Measurements from ENCODE around the gene CORO2A. TPM values are rescaled to one million over a fixed set of nuclear protein-coding genes. Genes with fewer than 3 reads are reported as not detected.

CORO2A gene
- total and polyA plus RNA-seq, 2 of the 8 experiments (the other 6 are each of a cell fraction or from before 2014, with no cell fraction given): 13.7 to 27.9 TPM

GRCh38 chr9:98087420-98088354, 104.8 kb downstream of the CORO2A start (continued):
- TF ChIP-seq SIX5 (IDR thresholded peaks at IDR 0.05; ENCODE audit: low read depth, low read length) (no peak), USF2 (IDR thresholded peaks at IDR 0.05; ENCODE audit: low read length) (no peak), TAF7 (optimal IDR thresholded peaks at IDR 0.05; ENCODE audit: borderline replicate concordance, low read depth, low read length) (no peak), FOSL1 (IDR thresholded peaks at IDR 0.05; ENCODE audit: insufficient read depth, low read depth, low read length) (no peak), ASH2L (IDR thresholded peaks at IDR 0.05; ENCODE audit: low read length) (no peak), TEAD4 (IDR thresholded peaks at IDR 0.05; ENCODE audit: low read depth, low read length) (peak; percentile 48; the same call in 1 of the 2 replicates), CREB1 (IDR thresholded peaks at IDR 0.05) (0 out of 2 replicates have a peak, but pooled peaks have one; percentile 11), BCL11A (IDR thresholded peaks at IDR 0.05; ENCODE audit: low read depth in 2 of 2, low read length in 2 of 2) (no peak), TCF12 (IDR thresholded peaks at IDR 0.05; ENCODE audit: low read depth, low read length) (0 out of 2 replicates have a peak, but pooled peaks have one; percentile 40), SP1 (IDR thresholded peaks at IDR 0.05; ENCODE audit: low read depth, low read length) (no peak), KDM4A (IDR thresholded peaks at IDR 0.05; ENCODE audit: low read depth, low read length, severe bottlenecking) (peak; percentile 51), CBX5 (IDR thresholded peaks at IDR 0.05; ENCODE audit: low read depth, low read length) (no peak), TBP (IDR thresholded peaks at IDR 0.05; ENCODE audit: low read depth, low read length) (0 out of 2 replicates have a peak, but pooled peaks have one; percentile 14), NANOG (IDR thresholded peaks at IDR 0.05; ENCODE audit: insufficient read depth, low read depth, low read length, poor library complexity, severe bottlenecking) (no peak), ATF3 (IDR thresholded peaks at IDR 0.05; ENCODE audit: insufficient read depth, low read depth, low read length) (no peak), ZNF274 (IDR thresholded peaks at IDR 0.05; ENCODE audit: borderline replicate concordance, extremely low read depth, low read length) (no peak), POLR2AphosphoS5 (IDR thresholded peaks at IDR 0.05; ENCODE audit: low read depth, low read length) (peak; percentile 45), SP4 (IDR thresholded peaks at IDR 0.05; ENCODE audit: low read length) (no peak), SRF (IDR thresholded peaks at IDR 0.05; ENCODE audit: low read depth, low read length) (no peak), EZH2 (IDR thresholded peaks at IDR 0.05; ENCODE audit: low read depth, low read length, severe bottlenecking) (no peak), SP2 (IDR thresholded peaks at IDR 0.05; ENCODE audit: low read length) (no peak), CBX8 (IDR thresholded peaks at IDR 0.05; ENCODE audit: borderline replicate concordance, low read depth, low read length) (no peak), CHD2 (IDR thresholded peaks at IDR 0.05; ENCODE audit: low read length) (no peak), SIRT6 (IDR thresholded peaks at IDR 0.05; ENCODE audit: low read length) (no peak)
